ENCODE results near the gene ANKRD23. TPM values are rescaled to one million over a fixed set of nuclear protein-coding genes. Genes with fewer than 3 reads are reported as not detected.

The ANKRD23 gene
- total and polyA plus RNA-seq, 2 of the 4 experiments (the other 2 are of a cell fraction) = 0.54 to 1.5 TPM

- Histone ChIP-seq H2AK5ac (ENCODE audit: low read depth, low read length) (no peak overlapping the region), H3K9me3 (ENCODE audit: control insufficient read depth, insufficient read depth, low read length) (no peaks in the 10 kb centered on the region), H3K14ac (replicated peaks; ENCODE audit: low read depth, low read length) (no peak overlapping the region), H2AFZ (replicated peaks; ENCODE audit: low read length, poor library complexity) (no peak overlapping the region), H2BK20ac (ENCODE audit: low read depth, low read length) (no peak overlapping the region), H4K8ac (ENCODE audit: low read depth in 2 of 2, low read length in 2 of 2) (no peak overlapping the region), H3K27ac (ENCODE audit: insufficient read depth, low read length) (no peak overlapping the region), H3K23ac (ENCODE audit: low read depth, low read length) (no peak overlapping the region), H3K79me1 (ENCODE audit: low read depth in 1 of 2, low read length in 2 of 2) (no peaks in the 10 kb centered on the region), H2BK15ac (ENCODE audit: low read depth, low read length) (no peak overlapping the region), H3K9ac (ENCODE audit: low read depth, low read length) (no peak overlapping the region), H2AK9ac (replicated peaks; ENCODE audit: low read depth, low read length, poor library complexity) (no peak overlapping the region), H3K36me3 (ENCODE audit: control insufficient read depth, insufficient read depth, low read length) (peaks cover 25% of the 10 kb centered on the region), H4K5ac (ENCODE audit: low read depth, low read length) (no peak overlapping the region), H3K4ac (ENCODE audit: low read depth, low read length) (no peak overlapping the region), H2BK120ac (ENCODE audit: low read depth, low read length) (no peak overlapping the region), H3K27me3 (ENCODE audit: control insufficient read depth, insufficient read depth, low read length) (no peaks in the 10 kb centered on the region), H3K4me3 (ENCODE audit: insufficient read depth, low read depth, low read length) (no peak overlapping the region), H4K91ac (ENCODE audit: insufficient read depth, low read depth, low read length) (no peak overlapping the region), H3K56ac (ENCODE audit: extremely low read depth, insufficient read depth, low read length) (no peak overlapping the region), H3K4me1 (ENCODE audit: control insufficient read depth, insufficient read depth, low read length) (no peaks in the 10 kb centered on the region), H3K9me1 (ENCODE audit: insufficient read depth, low read length) (no peaks in the 10 kb centered on the region), H4K20me1 (ENCODE audit: insufficient read depth, low read length) (no peaks in the 10 kb centered on the region), H2BK5ac (ENCODE audit: low read depth, low read length, poor library complexity, severe bottlenecking) (no peak overlapping the region), H3K18ac (ENCODE audit: low read depth, low read length) (no peak overlapping the region), H3K4me2 (ENCODE audit: low read depth, low read length) (no peak overlapping the region)
- ATAC-seq (ENCODE audit: low read depth) (no peak), DNase-seq (no peak)
- TF ChIP-seq CEBPB (IDR thresholded peaks at IDR 0.05; ENCODE audit: low read depth, low read length) (no peak), FOS (IDR thresholded peaks at IDR 0.05; ENCODE audit: low read depth, low read length) (no peak), CHD1 (IDR thresholded peaks at IDR 0.05; ENCODE audit: low read depth, low read length) (no peak), NFE2L2 (IDR thresholded peaks at IDR 0.05; ENCODE audit: low read depth, low read length) (no peak), RCOR1 (IDR thresholded peaks at IDR 0.05; ENCODE audit: insufficient replicate concordance, low read length) (no peak)
- TF ChIP-seq, protein P1, sequence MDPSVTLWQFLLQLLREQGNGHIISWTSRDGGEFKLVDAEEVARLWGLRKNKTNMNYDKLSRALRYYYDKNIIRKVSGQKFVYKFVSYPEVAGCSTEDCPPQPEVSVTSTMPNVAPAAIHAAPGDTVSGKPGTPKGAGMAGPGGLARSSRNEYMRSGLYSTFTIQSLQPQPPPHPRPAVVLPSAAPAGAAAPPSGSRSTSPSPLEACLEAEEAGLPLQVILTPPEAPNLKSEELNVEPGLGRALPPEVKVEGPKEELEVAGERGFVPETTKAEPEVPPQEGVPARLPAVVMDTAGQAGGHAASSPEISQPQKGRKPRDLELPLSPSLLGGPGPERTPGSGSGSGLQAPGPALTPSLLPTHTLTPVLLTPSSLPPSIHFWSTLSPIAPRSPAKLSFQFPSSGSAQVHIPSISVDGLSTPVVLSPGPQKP (IDR thresholded peaks at IDR 0.05; ENCODE audit: borderline replicate concordance, low read depth, low read length) = no peak
- ChIA-PET POLR2A (ENCODE audit: unreplicated experiment) (no interaction called here), CTCF (no interaction called here)
- in situ Hi-C loops (cut with MboI; ENCODE audit: low sequenced_read_pairs) = no loop called here
- dilution Hi-C loops (cut with HindIII; ENCODE audit: low sequenced_read_pairs, unreplicated experiment) = no loop called here
- intact Hi-C loops (cut with micrococcal nuclease) = no loop called here
- WGBS, 2 experiments (ENCODE audit: extremely low coverage in 2 of 2, insufficient read length in 1 of 2) = 83% methylated on average over 1 of the region's 9 CpGs; no CpG with 5 or more reads in 1 of the 2 experiments
- BruUV-seq (replicated peaks) = no TSS peak
These were observed 4.4 kb upstream of the ANKRD23 start for GRCh38 chr2:96848264-96848663.

Data from IMR-90 (cell line).